MCF 10A (cell line): ENCODE data around the gene CLVS2. TPM values are rescaled to one million over a fixed set of nuclear protein-coding genes. Genes with fewer than 3 reads are reported as not detected.

Experiments used
- BruUV-seq: library from RNA; stranded (reverse); fragments of 400-500 nt; replicated peaks from 2 replicates; lab custom pipeline; 2021; lab: Mats Ljungman, UMichigan
- CTCF ChIA-PET: fragments of 300-600 bp; sonication (Branson Sonifier 250); formaldehyde crosslinking; extraction: SDS; loops from one replicate; lab custom pipeline; 2021; ENCODE audit warnings: antibody characterized with exemption, inconsistent platforms; lab: Yijun Ruan, JAX
- POLR2A ChIA-PET: fragments of 300-600, 350-650 bp; sonication (Branson Sonifier 250); formaldehyde crosslinking; extraction: SDS; loops from one replicate; lab custom pipeline; 2020; ENCODE audit warnings: antibody characterized with exemption, inconsistent platforms; lab: Yijun Ruan, JAX
- DNase-seq: peaks from one replicate; pipeline ENCODE4 v3.0.0-alpha.2; 2018; ENCODE audit not compliant: unreplicated experiment
- H3K27ac Mint-ChIP-seq: one replicate; pipeline ENCODE4 v1.8.0; 2022; ENCODE audit warnings: mild to moderate bottlenecking, low read depth, mixed read lengths; ENCODE audit not compliant: unreplicated experiment
- H3K27me3 Mint-ChIP-seq: one replicate; pipeline ENCODE4 v1.8.0; 2022; ENCODE audit warnings: mixed read lengths; ENCODE audit not compliant: insufficient read depth, unreplicated experiment
- H3K36me3 Mint-ChIP-seq: one replicate; pipeline ENCODE4 v1.8.0; 2022; ENCODE audit warnings: mild to moderate bottlenecking, moderate library complexity, mixed read lengths; ENCODE audit not compliant: insufficient read depth, unreplicated experiment
- H3K4me1 Mint-ChIP-seq: one replicate; pipeline ENCODE4 v1.8.0; 2022; ENCODE audit warnings: mixed read lengths; ENCODE audit not compliant: insufficient read depth, unreplicated experiment
- H3K4me3 Mint-ChIP-seq: one replicate; pipeline ENCODE4 v1.8.0; 2022; ENCODE audit warnings: mild to moderate bottlenecking, moderate library complexity, mixed read lengths; ENCODE audit not compliant: unreplicated experiment
- H3K9me3 Mint-ChIP-seq: one replicate; pipeline ENCODE4 v1.8.0; 2022; ENCODE audit warnings: mixed read lengths; ENCODE audit not compliant: unreplicated experiment
- CTCF ChIP-seq: fragments of 200-600 bp; IDR thresholded peaks from one replicate; pipeline ENCODE4 v1.8.0; 2022; ENCODE audit warnings: antibody characterized with exemption, mild to moderate bottlenecking; ENCODE audit not compliant: unreplicated experiment
- intact Hi-C: fragments of 100-400 bp; cut with micrococcal nuclease; formaldehyde crosslinking; loops from 2 replicates; pipeline ENCODE4 v1.14.1; 2022
- total RNA-seq: library from RNA; stranded (reverse); gene quantifications from 2 replicates; pipeline ENCODE4 v1.2.3, GENCODE V29; 2022

The CLVS2 gene
- total RNA-seq, 1 experiment from 2014 or later = not detected

DNA sequence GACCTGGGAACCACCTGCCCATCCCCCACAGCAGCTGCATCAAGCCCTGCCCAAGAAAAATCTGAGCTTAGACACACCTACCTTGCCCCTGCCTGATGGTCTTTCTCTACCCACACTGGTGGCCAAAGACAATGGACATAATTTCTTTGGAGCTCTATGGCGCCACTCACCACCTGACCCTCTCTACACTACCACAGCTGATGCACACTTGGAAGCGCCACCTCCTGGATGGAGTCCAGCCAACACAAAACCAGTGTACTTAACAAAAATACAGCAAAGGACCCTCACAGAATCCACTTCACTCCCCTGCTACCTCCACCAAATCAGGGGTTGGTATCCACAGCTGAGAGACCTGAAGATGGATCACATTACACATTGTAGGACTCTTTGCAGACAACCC lies 39.7 kb upstream of the CLVS2 start:
- Mint-ChIP-seq H3K4me1 (no peaks in the 10 kb centered on the region), H3K27ac (no peak overlapping the region), H3K4me3 (no peak overlapping the region), H3K27me3 (no peaks in the 10 kb centered on the region), H3K9me3 (peaks cover 15% of the 10 kb centered on the region), H3K36me3 (no peaks in the 10 kb centered on the region)
- no TSS peak for BruUV-seq
- no peak for DNase-seq
- no peak for TF ChIP-seq CTCF
- POLR2A ChIA-PET = no interaction called here
- intact Hi-C loops = no loop called here
- CTCF ChIA-PET = no interaction called here

GRCh38 chr6:122962000-122962624 lies 33.9 kb upstream of the CLVS2 start:
- POLR2A ChIA-PET = interaction anchor here (0.6 kb wide), 1 partner anchor 48 kb away, joined by 3 read pairs; no protein-coding TSS in a partner anchor
- DNase-seq = no peak
- Mint-ChIP-seq H3K9me3 (peaks cover 15% of the 10 kb centered on the region), H3K27ac (no peak overlapping the region), H3K27me3 (no peaks in the 10 kb centered on the region), H3K4me1 (no peaks in the 10 kb centered on the region), H3K36me3 (no peaks in the 10 kb centered on the region), H3K4me3 (no peak overlapping the region)
- BruUV-seq = no TSS peak
- CTCF ChIA-PET = interaction anchor here (1.1 to 1.7 kb wide), 2 partner anchors 32 to 362 kb away, joined by 3 to 4 read pairs; no protein-coding TSS in a partner anchor
- TF ChIP-seq CTCF = no peak
- intact Hi-C loops = no loop called here

DNA sequence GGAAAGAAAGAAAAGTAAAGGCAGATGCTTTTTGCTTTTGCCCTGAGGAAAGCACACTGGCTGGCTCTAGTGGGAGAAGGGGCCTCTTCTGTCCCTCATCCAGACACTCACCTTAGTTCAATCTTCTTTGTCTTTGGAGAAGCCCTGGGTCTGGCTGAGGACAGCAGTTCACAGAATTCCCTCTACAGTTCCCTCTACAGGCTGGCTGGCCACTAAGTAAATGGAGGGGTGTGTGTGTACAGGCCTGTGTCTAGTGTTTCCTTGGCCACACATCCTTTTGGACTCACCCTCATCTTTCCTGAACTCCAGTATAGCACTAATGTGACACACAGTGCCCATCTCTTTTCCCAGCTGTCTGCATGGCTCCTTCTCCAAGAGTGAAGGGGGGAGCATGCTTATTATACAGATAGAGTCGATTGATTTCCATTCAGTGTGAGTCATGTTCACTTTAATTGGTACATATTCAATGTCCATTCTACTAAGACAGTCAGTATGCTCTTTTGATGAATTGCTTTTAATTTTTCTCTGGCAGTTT lies 26.0 kb upstream of the CLVS2 start:
- intact Hi-C loops = no loop called here
- Mint-ChIP-seq H3K36me3 (no peaks in the 10 kb centered on the region), H3K4me3 (no peak overlapping the region), H3K27me3 (no peaks in the 10 kb centered on the region), H3K4me1 (no peaks in the 10 kb centered on the region), H3K27ac (no peak overlapping the region), H3K9me3 (no peaks in the 10 kb centered on the region)
- DNase-seq = no peak
- no peak for TF ChIP-seq CTCF
- no TSS peak for BruUV-seq
- ChIA-PET POLR2A (interaction anchor here (0.6 kb wide), 1 partner anchor 38 kb away, joined by 3 read pairs; no protein-coding TSS in a partner anchor), CTCF (no interaction called here)

- Mint-ChIP-seq H3K27ac (no peak overlapping the region), H3K27me3 (no peaks in the 10 kb centered on the region), H3K36me3 (no peaks in the 10 kb centered on the region), H3K9me3 (no peaks in the 10 kb centered on the region), H3K4me3 (no peak overlapping the region), H3K4me1 (no peaks in the 10 kb centered on the region)
- intact Hi-C loops = no loop called here
- TF ChIP-seq CTCF = no peak
- DNase-seq = no peak
- CTCF ChIA-PET = no interaction called here
- POLR2A ChIA-PET = no interaction called here
- no TSS peak for BruUV-seq
Measured at GRCh38 chr6:122977180-122977579, 18.9 kb upstream of the CLVS2 start.
